H1 (cell line): Measurements from ENCODE around the gene ANXA2R. TPM values are rescaled to one million over a fixed set of nuclear protein-coding genes. Genes with fewer than 3 reads are reported as not detected.
"Not testable (repeated sequence)": the region's sequence is repeated elsewhere in the genome, so short reads cannot be mapped to it uniquely, and the experiment has no call there.

ENCODE experiments used
- CTCF ChIA-PET: fragments of 300-600 bp; sonication (Branson Sonifier 250); formaldehyde crosslinking; loops from one replicate; lab custom pipeline; 2021; ENCODE audit not compliant: partially characterized antibody; lab: Charles Lee
- POLR2A ChIA-PET: fragments of 300-600 bp; sonication (Branson Sonifier 250); formaldehyde crosslinking; loops from one replicate; lab custom pipeline; 2021; ENCODE audit warnings: inconsistent platforms; ENCODE audit not compliant: partially characterized antibody; lab: Charles Lee
- DNase-seq, 2 experiments: peaks; one replicate each; pipeline versions ENCODE4 v3.0.0 to v3.0.0-alpha.2; 2010 to 2022; ENCODE audit warnings: low spot score in 2 of 2, low read depth in 1 of 2, mixed read lengths in 1 of 2
- FAIRE-seq: peaks from 2 replicates; lab custom pipeline; 2011; peaks lifted over from hg19 to GRCh38; lab: Jason Lieb, UNC
- H2AFZ ChIP-seq: 2 replicates; pipeline ENCODE4 v1.8.1; 2012; ENCODE audit warnings: low read length, inconsistent platforms
- H2AK5ac ChIP-seq: 2 replicates; pipeline ENCODE4 v1.6.1; 2013; ENCODE audit warnings: low read depth, low read length
- H2BK120ac ChIP-seq: replicated peaks from 2 replicates; pipeline ENCODE3; 2013; ENCODE audit warnings: low read depth, low read length, inconsistent platforms
- H2BK12ac ChIP-seq: 2 replicates; pipeline ENCODE4 v1.6.1; 2013; ENCODE audit warnings: low read depth, low read length
- H2BK15ac ChIP-seq: 2 replicates; pipeline ENCODE4 v1.6.1; 2013; ENCODE audit warnings: low read length
- H2BK20ac ChIP-seq: 2 replicates; pipeline ENCODE4 v1.6.1; 2013; ENCODE audit warnings: low read length
- H2BK5ac ChIP-seq: 2 replicates; pipeline ENCODE4 v1.6.1; 2013; ENCODE audit warnings: low read depth, low read length
- H3K14ac ChIP-seq: 2 replicates; pipeline ENCODE4 v1.6.1; 2013; ENCODE audit warnings: inconsistent platforms; ENCODE audit not compliant: insufficient read length
- H3K18ac ChIP-seq: 2 replicates; pipeline ENCODE4 v1.6.1; 2013; ENCODE audit warnings: low read length; ENCODE audit errors: extremely low read depth
- H3K23ac ChIP-seq: 2 replicates; pipeline ENCODE4 v1.6.1; 2013; ENCODE audit warnings: inconsistent platforms; ENCODE audit not compliant: insufficient read length
- H3K23me2 ChIP-seq: 2 replicates; pipeline ENCODE4 v1.6.1; 2013; ENCODE audit warnings: low read depth, low read length
- H3K27ac ChIP-seq: 2 replicates; pipeline ENCODE4 v1.6.1; 2011; ENCODE audit warnings: low read depth, low read length, inconsistent platforms
- H3K27me3 ChIP-seq, 4 experiments: replicated peaks in 1 of 4; 1 replicate in 1 of 4; 2 replicates in 3 of 4; pipeline versions ENCODE4 v1.6.1 to v1.8.1; 2011 to 2013; ENCODE audit warnings: low read length in 3 of 4, mild to moderate bottlenecking in 3 of 4, inconsistent platforms in 2 of 4, mixed read lengths in 2 of 4, moderate library complexity in 1 of 4; ENCODE audit not compliant: control insufficient read depth in 3 of 4, insufficient read depth in 3 of 4; ENCODE audit errors: extremely low read depth in 1 of 4
- H3K36me3 ChIP-seq, 4 experiments: 2 replicates each; pipeline versions ENCODE4 v1.6.1 to v1.8.1; 2011 to 2013; ENCODE audit warnings: mild to moderate bottlenecking in 4 of 4, low read length in 3 of 4, moderate library complexity in 2 of 4, control low read depth in 1 of 4, inconsistent platforms in 1 of 4; ENCODE audit not compliant: insufficient read depth in 4 of 4, control insufficient read depth in 2 of 4
- H3K4ac ChIP-seq: replicated peaks from 2 replicates; pipeline ENCODE3; 2013; ENCODE audit warnings: low read length, low read depth, mixed read lengths, inconsistent platforms; ENCODE audit not compliant: insufficient read length
- H3K4me1 ChIP-seq, 4 experiments: replicated peaks in 1 of 4; 1 replicate in 1 of 4; 2 replicates in 3 of 4; pipeline versions ENCODE4 v1.6.1 to v1.8.1; 2011 to 2013; ENCODE audit warnings: low read length in 3 of 4, inconsistent platforms in 2 of 4, mixed read lengths in 1 of 4; ENCODE audit not compliant: insufficient read depth in 4 of 4, control insufficient read depth in 3 of 4
- H3K4me2 ChIP-seq, 2 experiments: 2 replicates each; pipeline versions ENCODE4 v1.6.1 to v1.8.1; 2011 to 2013; ENCODE audit warnings: low read depth in 2 of 2, low read length in 2 of 2, control low read depth in 1 of 2, inconsistent platforms in 1 of 2, mild to moderate bottlenecking in 1 of 2; ENCODE audit not compliant: insufficient read depth in 1 of 2
- H3K4me3 ChIP-seq, 4 experiments: fragments of 200-600, 300-600 bp in 1 of 4; sonication (generic), shearing (Covaris generic), sonication (Bioruptor Twin) in 1 of 4; 2 replicates each; pipeline versions ENCODE4 v1.5.1 to v1.8.1; 2011 to 2016; ENCODE audit warnings: low read length in 4 of 4, low read depth in 3 of 4, control low read depth in 2 of 4, inconsistent platforms in 2 of 4, mild to moderate bottlenecking in 2 of 4, mixed read lengths in 1 of 4, moderate library complexity in 1 of 4; ENCODE audit not compliant: insufficient read depth in 2 of 4; ENCODE audit errors: extremely low read depth in 1 of 4
- H3K56ac ChIP-seq: replicated peaks from 2 replicates; pipeline ENCODE3; 2013; ENCODE audit warnings: low read depth, mild to moderate bottlenecking, mixed read lengths, low read length, inconsistent platforms; ENCODE audit not compliant: insufficient read length
- H3K79me1 ChIP-seq: 2 replicates; pipeline ENCODE4 v1.6.1; 2013; ENCODE audit warnings: low read depth, low read length, control low read depth
- H3K79me2 ChIP-seq, 2 experiments: 2 replicates each; pipeline versions ENCODE4 v1.6.1 to v1.8.1; 2012 to 2013; ENCODE audit warnings: low read length in 2 of 2, mild to moderate bottlenecking in 2 of 2, inconsistent platforms in 1 of 2; ENCODE audit not compliant: insufficient read depth in 2 of 2, control insufficient read depth in 1 of 2
- H3K9ac ChIP-seq, 4 experiments: replicated peaks in 1 of 4; 1 replicate in 1 of 4; 2 replicates in 3 of 4; pipeline versions ENCODE4 v1.6.1 to v1.8.1; 2011 to 2013; ENCODE audit warnings: low read depth in 3 of 4, low read length in 3 of 4, control low read depth in 2 of 4, mild to moderate bottlenecking in 2 of 4, moderate library complexity in 2 of 4, inconsistent platforms in 1 of 4; ENCODE audit errors: extremely low read depth in 1 of 4
- H3K9me3 ChIP-seq, 2 experiments: 2 replicates each; pipeline versions ENCODE4 v1.6.1 to v1.8.1; 2012 to 2013; ENCODE audit warnings: mild to moderate bottlenecking in 2 of 2, moderate library complexity in 2 of 2, control low read depth in 1 of 2, inconsistent platforms in 1 of 2, low read depth in 1 of 2, low read length in 1 of 2, mixed read lengths in 1 of 2; ENCODE audit not compliant: insufficient read depth in 2 of 2
- H4K20me1 ChIP-seq, 2 experiments: replicated peaks in 1 of 2; 2 replicates each; pipeline versions ENCODE3 to v1.8.1; 2011 to 2013; ENCODE audit warnings: inconsistent platforms in 2 of 2, low read length in 2 of 2, mild to moderate bottlenecking in 1 of 2; ENCODE audit not compliant: insufficient read depth in 2 of 2, control insufficient read depth in 1 of 2
- H4K5ac ChIP-seq: 2 replicates; pipeline ENCODE4 v1.6.1; 2013; ENCODE audit warnings: low read length, low read depth, mixed read lengths, inconsistent platforms; ENCODE audit not compliant: insufficient read length
- H4K8ac ChIP-seq: 2 replicates; pipeline ENCODE4 v1.8.0; 2013; ENCODE audit warnings: mild to moderate bottlenecking, moderate library complexity, low read length, inconsistent platforms; ENCODE audit not compliant: insufficient read depth; ENCODE audit errors: extremely low read depth
- H4K91ac ChIP-seq: replicated peaks from 2 replicates; pipeline ENCODE3; 2013; ENCODE audit warnings: low read length, mixed read lengths, inconsistent platforms; ENCODE audit not compliant: insufficient read length
- WGBS, 2 experiments: shearing (Covaris generic) in 1 of 2; methylation state at CpG; one replicate each; pipeline versions ENCODE4 v1.1.6 to v1.1.7; 2013 to 2015; ENCODE audit warnings: low lambda C conversion rate in 2 of 2, mixed read lengths in 2 of 2, inconsistent platforms in 1 of 2, low coverage in 1 of 2, missing lambda C conversion rate in 1 of 2; ENCODE audit not compliant: insufficient replicate concordance in 2 of 2, insufficient coverage in 1 of 2, insufficient read length in 1 of 2; ENCODE audit errors: extremely low coverage in 1 of 2, missing lambda C conversion rate in 1 of 2; 5-methylcytosine and 5-hydroxymethylcytosine counted together
- polyA plus RNA-seq, 7 experiments: library from polyadenylated mRNA; depleted of rRNA in 3 of 7; stranded (reverse) in 5 of 7; unstranded in 2 of 7; fragments of >200 nt in 5 of 7; fragments of 200-250 nt in 2 of 7; gene quantifications; 1 replicate in 5 of 7; 2 replicates in 1 of 7; 4 replicates in 1 of 7; pipeline versions ENCODE4 v1.2.1 to v1.2.3, GENCODE V29; 2011 to 2013; ENCODE audit warnings: missing spikeins in 2 of 7, mixed read lengths in 2 of 7
- total RNA-seq: library from RNA; stranded (reverse); fragmentation: NEBNext Ultra II Directional; extraction: Animal tissue kit (Norgen Biotek cat#: 25700); gene quantifications from 2 replicates; pipeline ENCODE4 v1.2.1, GENCODE V29; 2021

The ANXA2R gene
- total and polyA plus RNA-seq, 2 of the 8 experiments (the other 6 are each of a cell fraction or from before 2014, with no cell fraction given): 0.08 to 0.17 TPM

- H3K14ac ChIP-seq, H2BK5ac ChIP-seq, H2BK120ac ChIP-seq, H4K91ac ChIP-seq, H3K36me3 ChIP-seq, H3K4ac ChIP-seq, H3K4me3 ChIP-seq, H3K23me2 ChIP-seq, H3K23ac ChIP-seq, H3K4me1 ChIP-seq, POLR2A ChIA-PET, H2AK5ac ChIP-seq, H3K9ac ChIP-seq, H4K5ac ChIP-seq, H4K20me1 ChIP-seq, H3K9me3 ChIP-seq, H2AFZ ChIP-seq, H3K27ac ChIP-seq, H3K18ac ChIP-seq, H2BK20ac ChIP-seq, H2BK15ac ChIP-seq, H3K27me3 ChIP-seq, CTCF ChIA-PET, H3K79me1 ChIP-seq, DNase-seq, H3K79me2 ChIP-seq, H4K8ac ChIP-seq, H3K56ac ChIP-seq, H3K4me2 ChIP-seq, FAIRE-seq, H2BK12ac ChIP-seq: not testable (repeated sequence)
- 92% methylated on average over 2 of the region's 2 CpGs; no CpG with 5 or more reads in 1 of the 2 experiments for WGBS, 2 experiments
Observed at GRCh38 chr5:43055098-43055497, 15.0 kb upstream of the ANXA2R start.
